Subcutaneous adipose tissue (tissue), 4 donors: Measurements from ENCODE around the gene ZNF692. TPM values are rescaled to one million over a fixed set of nuclear protein-coding genes. Genes with fewer than 3 reads are reported as not detected.

Experiments
- total RNA-seq, 4 donors: library from RNA; depleted of rRNA; stranded (reverse); fragments of >200 nt; gene quantifications; one replicate each; pipeline ENCODE4 v1.1.0, GENCODE V29; 2016
- TF ChIP-seq, protein P1 (sequence below): fragments of 450-650 bp; IDR thresholded peaks from one replicate; pipeline ENCODE4 v1.5.1; 2016; ENCODE audit warnings: low read depth, mild to moderate bottlenecking, control low read depth, antibody characterized with exemption, moderate library complexity

The ZNF692 gene
- total RNA-seq, 4 donors from 2014 or later, result 14.8 to 21.5 (median 18.3) TPM

DNA sequence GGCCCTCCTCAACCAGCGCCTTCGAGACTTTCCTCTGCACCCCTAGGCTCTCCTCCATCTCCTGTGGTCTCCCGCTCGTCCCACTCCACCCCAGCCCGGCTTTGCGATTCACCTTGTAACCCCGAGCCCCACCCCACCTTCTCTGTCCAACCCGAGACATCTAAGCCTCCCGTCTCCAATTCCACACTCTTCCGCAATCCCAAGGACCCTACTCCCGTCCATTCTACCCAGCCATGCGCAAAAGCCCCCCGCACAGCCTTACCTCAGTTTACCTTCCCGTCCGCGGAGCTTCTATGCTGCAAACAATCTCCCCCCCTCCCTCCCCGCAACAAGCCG is 33.3 kb downstream of the ZNF692 start:
- TF ChIP-seq, protein P1, sequence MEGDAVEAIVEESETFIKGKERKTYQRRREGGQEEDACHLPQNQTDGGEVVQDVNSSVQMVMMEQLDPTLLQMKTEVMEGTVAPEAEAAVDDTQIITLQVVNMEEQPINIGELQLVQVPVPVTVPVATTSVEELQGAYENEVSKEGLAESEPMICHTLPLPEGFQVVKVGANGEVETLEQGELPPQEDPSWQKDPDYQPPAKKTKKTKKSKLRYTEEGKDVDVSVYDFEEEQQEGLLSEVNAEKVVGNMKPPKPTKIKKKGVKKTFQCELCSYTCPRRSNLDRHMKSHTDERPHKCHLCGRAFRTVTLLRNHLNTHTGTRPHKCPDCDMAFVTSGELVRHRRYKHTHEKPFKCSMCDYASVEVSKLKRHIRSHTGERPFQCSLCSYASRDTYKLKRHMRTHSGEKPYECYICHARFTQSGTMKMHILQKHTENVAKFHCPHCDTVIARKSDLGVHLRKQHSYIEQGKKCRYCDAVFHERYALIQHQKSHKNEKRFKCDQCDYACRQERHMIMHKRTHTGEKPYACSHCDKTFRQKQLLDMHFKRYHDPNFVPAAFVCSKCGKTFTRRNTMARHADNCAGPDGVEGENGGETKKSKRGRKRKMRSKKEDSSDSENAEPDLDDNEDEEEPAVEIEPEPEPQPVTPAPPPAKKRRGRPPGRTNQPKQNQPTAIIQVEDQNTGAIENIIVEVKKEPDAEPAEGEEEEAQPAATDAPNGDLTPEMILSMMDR, result no peak

DNA sequence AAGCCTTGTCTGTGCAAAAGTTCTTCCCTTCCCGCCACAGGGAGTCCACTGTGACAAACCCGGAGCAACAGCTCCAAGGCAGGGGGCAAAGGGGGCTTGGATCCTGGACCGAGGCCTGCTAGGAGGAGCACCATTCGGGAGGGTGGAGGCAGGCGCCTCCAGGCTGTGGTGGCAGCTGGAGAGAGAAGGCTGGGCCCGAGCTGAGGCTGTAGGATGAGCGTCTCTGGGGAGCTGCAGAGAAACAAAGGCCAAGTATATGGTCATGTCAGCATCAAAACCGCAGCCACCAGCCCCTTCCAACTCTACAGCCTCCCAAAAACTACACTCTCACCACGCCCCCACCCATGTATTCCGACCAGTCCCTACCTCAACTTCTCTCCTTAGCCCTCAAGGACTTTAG is 33.7 kb downstream of the ZNF692 start:
- TF ChIP-seq, protein P1, result no peak

DNA sequence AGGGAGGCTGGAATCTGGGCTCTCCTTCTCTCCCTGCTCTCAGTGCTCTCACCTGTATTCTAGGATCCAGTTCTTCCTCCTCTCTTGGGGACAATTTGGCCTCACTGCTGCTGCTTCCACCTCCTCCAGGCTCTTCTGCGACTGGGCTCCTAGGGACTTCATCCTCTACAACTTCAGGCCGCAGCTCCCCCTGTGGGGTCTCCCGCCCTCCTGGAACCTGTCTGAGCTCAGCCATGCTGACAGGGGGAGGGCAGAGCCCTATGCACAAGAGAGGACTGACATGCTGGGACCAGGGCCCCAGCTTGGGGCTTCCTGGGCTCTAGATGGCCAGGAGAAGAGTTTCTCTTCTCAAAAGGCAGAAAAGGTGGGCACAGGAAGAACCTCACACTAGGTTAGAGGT is 34.2 kb downstream of the ZNF692 start:
- TF ChIP-seq, protein P1, result no peak

DNA sequence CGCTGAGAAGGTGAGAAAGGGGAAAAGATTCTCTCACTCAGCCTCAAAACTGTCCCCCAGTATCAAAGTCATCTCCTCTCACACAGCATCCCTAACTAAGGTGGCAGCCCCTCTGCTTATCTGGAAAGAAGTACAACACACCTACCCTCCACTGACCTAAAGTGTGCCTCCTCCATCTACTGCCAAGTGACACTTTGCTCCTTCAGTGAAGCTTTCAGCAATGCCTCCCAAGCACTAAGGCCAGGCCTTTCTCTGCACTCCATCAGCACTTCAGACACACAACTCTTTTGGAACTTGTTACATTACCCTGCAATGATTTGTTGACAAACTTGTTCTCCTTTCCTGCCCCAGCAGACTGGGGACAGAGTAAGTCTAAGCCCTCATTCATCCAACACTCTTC is 34.6 kb downstream of the ZNF692 start:
- TF ChIP-seq, protein P1, result no peak

DNA sequence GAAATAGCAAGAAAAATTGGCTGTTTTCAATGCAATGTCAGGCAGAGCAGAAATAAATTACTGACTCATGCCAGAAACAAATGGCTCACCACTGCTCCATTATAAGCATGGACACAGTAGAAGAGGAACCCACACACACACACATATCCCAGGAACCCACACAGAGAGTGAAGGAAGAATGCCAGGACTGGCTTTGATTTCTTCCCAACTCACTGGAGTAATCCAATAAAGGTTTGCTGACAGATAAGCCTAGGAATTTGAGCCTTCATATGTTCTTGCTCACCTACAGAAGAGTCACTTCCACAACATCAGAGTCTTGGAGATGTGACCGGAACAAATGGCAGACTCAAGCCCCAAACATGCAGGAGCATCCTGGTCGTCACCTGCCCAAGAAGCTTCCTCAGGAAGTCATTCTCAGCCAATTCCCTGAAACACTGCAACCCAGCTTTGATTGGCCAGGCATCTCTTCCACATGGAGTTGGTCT is 35.3 kb downstream of the ZNF692 start:
- TF ChIP-seq, protein P1, result no peak

DNA sequence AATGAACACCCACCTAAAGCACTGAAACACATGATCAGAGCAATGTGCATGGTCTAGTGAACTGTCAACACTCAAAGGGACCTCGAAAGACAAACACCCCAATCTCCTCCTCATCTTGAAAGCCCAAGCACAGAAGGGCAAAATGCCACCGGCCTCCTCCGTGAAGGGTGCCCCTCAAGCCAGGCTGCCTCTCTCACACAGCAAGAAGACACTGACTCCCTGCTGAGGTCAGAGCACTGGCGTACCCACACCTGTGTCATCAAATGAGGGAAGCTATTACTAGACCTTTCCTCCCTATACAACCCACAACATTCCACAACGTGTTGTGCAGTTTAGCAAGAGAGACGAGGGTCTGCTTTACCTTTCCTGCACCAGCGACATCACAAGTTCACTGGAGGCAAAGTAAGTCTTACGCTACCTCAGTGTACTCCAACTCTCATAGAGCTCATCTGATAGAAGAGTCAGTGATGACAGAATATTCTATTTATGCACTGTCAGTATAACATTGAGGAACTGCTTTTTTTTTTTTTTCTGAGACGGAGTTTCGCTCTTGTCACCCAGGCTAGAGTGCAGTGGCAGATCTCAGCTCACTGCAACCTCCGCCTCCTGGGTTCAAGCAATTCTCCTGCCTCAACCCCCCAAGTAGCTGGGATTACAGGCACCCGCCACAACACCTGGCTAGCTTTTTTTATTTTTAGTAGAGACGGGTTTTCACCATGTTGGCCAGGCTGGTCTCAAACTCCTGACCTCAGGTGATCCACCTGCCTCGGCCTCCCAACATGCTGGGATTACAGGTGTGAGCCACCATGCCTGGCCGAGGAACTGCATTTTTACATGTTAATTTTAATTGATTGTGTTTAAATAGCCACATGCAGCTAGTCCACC is 36.5 kb downstream of the ZNF692 start:
- TF ChIP-seq, protein P1, result no peak

DNA sequence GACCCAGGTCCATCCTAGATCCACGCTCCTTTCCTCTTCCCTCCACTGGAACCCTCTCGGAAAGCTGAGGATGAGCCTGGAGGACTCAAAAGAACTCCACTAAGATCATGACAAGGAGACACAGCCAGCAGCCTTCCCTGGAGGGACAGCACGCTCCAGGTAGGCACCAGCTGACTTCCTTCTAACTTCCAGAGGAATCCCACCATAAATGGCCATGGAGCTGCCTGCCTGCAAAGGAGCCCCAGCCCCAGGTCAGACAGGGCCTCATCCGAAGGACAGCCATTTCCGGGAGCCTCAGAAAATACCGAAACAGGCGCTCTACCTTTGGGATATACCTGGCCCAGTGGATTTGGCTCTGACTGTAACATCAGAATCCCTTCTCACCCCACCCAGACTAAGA is 37.2 kb downstream of the ZNF692 start:
- TF ChIP-seq, protein P1, result no peak
